GM21717 (cell line): ENCODE measurements around the gene TMPRSS9.
"Not testable (repeated sequence)": the region's sequence is repeated elsewhere in the genome, so short reads cannot be mapped to it uniquely, and the experiment has no call there.

Experiments used
- ATAC-seq: cut with Tn5 transposase; IDR thresholded peaks from one replicate; pipeline ENCODE4 v1.9.1; 2021; ENCODE audit warnings: mild to moderate bottlenecking, moderate library complexity; ENCODE audit not compliant: unreplicated experiment

The TMPRSS9 gene

DNA sequence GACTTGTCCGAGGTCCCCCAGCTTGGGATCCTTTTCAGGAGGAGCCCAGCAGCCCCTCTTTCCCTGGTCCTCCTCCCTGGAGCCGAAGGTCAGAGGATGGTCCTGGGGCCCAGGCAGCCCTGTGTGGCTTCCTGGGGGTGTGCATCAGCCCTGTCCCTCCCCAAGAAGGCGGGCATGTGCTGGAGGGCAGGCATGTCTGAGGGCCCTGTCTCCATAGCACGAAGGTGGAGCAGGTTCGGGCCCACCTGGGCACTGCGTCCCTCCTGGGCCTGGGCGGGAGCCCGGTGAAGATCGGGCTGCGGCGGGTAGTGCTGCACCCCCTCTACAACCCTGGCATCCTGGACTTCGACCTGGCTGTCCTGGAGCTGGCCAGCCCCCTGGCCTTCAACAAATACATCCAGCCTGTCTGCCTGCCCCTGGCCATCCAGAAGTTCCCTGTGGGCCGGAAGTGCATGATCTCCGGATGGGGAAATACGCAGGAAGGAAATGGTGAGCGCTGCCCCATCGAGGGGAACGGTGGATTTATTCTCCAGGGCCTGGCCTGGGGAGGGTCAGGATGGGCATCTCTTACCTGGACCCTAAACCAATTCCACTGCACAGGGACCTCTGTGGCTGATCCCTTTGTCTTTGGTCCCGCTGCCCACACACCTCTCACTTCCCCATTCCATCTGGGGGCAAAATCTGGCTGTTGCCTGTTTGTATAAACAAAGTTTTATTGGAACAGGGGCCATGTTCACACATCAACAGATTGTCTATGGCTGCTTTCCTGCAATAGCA is 56.4 kb downstream of the TMPRSS9 start:
- no peak for ATAC-seq

DNA sequence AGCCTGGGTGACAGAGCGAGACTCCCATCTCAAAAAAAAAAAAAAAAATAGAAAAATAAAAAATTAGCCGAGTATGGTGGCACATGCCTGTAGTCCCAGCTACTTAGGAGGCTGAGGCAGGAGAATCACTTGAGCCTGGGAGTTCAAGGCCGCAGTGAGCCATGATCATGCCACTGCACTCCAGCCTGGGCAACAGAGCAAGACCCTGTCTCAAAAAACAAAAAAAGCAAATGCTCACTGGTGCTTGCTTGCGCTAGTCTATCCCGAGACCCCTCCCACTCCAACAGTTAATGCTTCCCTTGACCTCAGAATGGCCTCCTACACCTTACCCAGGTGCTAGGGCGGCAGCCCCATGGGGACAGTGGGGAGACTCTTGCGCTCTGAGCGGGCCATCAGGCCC is 57.4 kb downstream of the TMPRSS9 start:
- ATAC-seq = not testable (repeated sequence)

DNA sequence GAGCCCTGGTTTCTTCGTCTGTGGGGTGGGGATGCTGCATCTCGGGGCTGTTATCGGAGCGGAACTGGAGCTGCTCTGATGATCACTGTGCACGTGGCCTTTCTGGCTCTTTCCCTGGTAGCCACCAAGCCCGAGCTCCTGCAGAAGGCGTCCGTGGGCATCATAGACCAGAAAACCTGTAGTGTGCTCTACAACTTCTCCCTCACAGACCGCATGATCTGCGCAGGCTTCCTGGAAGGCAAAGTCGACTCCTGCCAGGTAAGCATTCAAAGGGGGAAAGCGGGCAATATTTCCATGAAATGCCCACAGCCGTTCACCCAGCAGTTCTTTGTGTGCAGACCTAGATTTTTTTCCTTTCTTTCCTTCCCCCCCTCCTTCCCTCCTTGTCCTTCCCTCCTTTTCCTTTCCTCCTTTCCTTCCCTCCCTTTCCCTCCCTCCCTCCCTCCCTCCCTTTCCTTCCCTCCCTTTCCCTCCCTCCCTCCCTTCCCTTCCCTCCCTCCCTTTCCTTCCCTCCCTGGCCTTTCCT is 57.9 kb downstream of the TMPRSS9 start:
- no peak for ATAC-seq

DNA sequence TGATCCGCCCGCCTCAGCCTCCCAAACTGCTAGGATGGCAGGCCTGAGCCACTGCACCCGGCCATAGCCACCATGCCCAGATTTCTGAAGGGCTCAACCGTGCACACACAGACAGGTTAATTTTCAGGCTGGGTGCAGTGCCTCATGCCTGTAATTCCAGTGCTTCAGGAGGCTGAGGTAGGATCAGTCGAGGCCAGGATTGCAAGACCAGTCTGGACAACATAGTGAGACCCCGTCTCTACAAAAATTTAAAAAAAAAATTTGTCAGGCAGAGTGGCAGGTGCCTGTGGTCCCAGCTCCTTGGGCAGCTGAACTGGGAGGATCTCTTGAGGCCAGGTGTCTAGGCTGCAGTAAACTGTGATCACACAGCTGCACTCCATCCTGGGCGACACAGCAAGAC is 59.7 kb downstream of the TMPRSS9 start:
- no peak for ATAC-seq

DNA sequence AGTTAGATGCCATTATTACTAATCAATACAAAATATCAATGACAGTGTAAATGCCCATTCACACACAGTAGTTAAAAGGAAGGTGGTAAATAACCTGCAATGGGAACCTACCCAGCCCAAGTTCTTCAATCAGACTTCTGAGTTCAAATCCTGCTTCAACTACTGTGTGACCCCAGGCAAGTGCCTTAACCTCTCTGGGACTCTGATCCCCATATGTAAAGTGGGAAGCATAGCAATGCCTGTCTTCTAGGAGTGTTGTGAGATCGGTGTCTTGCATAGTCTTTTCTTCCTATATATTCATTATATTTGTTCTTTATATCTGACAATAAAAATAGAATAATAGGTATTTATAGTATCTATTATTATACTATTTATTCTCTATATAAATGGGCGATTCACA is 60.4 kb downstream of the TMPRSS9 start:
- ATAC-seq = no peak

DNA sequence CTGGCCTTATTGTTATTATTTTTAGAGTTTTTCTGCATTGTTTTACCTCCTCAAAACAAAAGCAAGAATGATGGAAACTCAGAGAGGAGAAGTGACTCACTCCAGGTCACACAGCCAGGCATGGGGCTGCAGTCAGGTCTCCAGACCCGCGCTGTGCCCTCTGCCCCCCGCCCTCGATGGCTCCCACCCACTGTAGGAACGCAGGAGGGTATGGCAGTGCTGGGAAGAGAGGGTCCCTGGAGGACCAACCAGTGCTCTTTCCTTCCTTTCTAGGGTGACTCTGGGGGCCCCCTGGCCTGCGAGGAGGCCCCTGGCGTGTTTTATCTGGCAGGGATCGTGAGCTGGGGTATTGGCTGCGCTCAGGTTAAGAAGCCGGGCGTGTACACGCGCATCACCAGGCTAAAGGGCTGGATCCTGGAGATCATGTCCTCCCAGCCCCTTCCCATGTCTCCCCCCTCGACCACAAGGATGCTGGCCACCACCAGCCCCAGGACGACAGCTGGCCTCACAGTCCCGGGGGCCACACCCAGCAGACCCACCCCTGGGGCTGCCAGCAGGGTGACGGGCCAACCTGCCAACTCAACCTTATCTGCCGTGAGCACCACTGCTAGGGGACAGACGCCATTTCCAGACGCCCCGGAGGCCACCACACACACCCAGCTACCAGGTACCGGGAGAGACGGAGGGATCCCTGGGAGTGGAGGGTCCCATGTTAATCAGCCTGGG is 61.7 kb downstream of the TMPRSS9 start:
- ATAC-seq = no peak

DNA sequence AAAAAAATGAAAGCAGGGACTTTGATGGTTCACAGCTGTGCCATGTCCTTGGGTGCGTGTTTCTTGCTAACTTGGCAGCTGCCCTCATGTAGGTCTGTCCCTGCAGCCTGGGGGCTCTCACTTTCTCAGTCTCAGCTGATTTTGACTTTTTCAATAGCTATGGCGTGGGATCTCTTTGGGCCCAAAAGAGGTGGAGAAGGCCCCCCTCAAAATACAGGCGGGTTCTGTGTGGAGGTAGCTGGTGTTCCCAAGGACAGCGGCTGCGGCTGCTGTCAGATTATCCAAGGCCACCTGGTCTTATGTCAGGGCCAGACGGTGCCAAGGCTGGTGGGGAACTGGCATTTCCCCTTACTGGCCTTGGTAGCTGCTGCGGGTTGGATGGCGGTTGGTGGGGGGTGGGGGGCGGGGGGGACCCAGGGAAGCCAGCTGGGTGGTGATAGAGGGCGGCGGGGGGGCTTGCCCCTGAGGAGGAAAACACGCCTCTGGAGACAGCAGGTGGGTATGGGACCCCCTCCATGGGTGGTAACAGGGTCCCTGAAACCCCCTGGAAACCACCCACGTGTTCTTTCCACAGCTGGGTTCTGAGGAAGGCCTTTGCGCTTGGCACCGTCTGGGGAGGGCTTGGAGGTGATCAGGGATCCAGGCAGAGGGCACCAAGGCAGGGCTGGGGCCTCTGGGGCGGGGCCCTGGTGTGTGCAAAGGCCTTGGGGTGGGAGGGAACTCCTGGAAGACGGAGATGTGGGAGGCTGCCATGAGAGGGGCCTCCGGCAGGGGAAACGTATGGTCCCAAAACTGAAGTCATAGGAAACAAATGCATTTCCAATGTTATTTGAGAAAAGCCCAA is 63.2 kb downstream of the TMPRSS9 start:
- no peak for ATAC-seq

DNA sequence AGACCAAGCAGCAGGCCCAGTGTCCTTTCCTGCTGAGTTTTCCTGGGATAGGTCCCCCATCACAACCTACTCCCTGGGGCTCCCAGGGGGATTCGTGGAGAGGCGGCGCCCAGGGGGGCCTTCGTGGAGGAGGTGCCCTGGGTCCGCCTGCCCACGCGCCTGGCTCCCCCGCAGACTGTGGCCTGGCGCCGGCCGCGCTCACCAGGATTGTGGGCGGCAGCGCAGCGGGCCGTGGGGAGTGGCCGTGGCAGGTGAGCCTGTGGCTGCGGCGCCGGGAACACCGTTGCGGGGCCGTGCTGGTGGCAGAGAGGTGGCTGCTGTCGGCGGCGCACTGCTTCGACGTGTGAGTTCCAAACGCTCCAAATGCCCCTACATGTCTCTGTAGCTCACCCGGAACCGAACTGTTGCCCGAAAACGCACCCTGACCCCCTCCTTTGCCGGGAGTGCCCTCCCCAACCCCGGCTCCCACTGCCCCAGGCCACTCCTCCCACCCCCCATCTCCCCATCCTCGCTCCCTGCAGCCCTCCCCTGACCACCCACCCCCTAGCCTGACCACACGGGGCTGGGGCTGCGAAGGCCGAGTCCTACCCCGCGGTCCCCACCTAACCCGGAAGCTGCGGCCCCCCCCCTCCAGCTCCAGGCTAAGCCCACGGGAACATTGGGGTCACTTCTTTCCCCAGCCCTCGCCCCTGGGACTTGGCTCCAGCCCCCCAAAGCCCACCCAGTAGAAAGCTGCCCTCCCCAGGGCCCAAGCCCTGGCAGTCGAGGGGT is 64.0 kb downstream of the TMPRSS9 start:
- no peak for ATAC-seq

DNA sequence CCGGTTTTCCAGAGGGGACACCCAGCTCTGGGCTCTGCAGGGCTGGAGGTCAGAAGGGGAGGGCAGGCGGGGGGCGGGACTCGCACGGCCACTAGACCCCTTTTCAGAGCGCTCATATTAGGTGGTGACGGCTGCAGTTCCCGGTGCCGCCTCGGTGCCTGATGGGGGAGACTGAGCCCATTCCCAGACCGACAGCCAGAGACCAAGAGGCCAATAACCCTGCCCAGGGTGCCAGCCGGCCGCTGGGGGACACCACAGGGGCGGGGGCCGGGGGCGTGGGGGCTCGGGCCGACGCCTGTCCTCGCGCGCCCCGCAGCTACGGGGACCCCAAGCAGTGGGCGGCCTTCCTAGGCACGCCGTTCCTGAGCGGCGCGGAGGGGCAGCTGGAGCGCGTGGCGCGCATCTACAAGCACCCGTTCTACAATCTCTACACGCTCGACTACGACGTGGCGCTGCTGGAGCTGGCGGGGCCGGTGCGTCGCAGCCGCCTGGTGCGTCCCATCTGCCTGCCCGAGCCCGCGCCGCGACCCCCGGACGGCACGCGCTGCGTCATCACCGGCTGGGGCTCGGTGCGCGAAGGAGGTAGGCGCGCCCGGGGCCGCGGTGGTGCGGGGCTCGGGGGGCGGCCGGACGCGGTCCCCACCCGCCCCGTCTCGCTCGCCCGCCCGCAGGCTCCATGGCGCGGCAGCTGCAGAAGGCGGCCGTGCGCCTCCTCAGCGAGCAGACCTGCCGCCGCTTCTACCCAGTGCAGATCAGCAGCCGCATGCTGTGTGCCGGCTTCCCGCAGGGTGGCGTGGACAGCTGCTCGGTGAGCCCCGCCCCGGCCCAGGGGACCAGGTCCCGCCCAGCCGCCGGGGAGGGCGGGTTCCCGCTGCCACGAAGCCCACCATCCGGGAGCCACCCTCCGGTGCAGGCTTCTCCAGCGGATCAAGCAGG is 64.9 kb downstream of the TMPRSS9 start:
- no peak for ATAC-seq

DNA sequence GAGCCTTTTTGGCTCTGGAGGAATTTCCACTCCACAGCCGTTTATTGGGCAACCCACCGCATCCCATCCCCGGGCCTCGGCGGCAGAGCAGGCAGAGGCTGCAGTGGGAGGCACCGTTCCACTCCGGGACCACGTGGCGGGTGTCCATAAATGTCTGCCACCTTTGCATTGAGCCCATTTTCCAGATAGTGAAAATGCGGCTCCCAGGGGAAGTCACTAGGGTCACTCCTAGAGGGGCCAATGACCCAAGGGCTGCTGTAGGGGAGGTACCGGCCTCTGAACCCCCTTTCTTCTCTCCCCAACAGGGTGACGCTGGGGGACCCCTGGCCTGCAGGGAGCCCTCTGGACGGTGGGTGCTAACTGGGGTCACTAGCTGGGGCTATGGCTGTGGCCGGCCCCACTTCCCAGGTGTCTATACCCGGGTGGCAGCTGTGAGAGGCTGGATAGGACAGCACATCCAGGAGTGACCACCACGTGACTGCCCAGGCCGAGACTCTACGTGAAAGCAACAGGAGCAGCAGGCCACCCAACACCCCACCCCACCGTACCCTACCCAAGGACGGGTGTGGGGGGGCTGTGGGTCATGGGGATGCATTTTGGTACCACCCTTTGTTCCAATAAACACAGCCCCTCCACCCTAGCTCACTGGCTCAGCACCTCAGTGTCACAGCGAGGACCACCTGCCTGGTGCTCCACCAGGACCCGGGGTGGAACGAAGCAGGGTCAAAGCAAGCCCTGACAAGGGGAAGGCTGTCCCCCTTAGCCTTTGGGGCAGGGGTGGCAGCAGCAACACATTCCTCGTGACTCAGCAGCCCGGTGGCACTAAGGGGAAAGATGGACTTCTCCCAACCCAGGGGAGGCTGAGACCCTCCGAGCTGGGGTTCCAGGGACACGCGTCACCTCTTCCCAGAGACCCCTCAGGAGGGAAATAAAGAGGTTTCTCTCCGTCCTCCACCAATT is 65.8 kb downstream of the TMPRSS9 start:
- no peak for ATAC-seq

DNA sequence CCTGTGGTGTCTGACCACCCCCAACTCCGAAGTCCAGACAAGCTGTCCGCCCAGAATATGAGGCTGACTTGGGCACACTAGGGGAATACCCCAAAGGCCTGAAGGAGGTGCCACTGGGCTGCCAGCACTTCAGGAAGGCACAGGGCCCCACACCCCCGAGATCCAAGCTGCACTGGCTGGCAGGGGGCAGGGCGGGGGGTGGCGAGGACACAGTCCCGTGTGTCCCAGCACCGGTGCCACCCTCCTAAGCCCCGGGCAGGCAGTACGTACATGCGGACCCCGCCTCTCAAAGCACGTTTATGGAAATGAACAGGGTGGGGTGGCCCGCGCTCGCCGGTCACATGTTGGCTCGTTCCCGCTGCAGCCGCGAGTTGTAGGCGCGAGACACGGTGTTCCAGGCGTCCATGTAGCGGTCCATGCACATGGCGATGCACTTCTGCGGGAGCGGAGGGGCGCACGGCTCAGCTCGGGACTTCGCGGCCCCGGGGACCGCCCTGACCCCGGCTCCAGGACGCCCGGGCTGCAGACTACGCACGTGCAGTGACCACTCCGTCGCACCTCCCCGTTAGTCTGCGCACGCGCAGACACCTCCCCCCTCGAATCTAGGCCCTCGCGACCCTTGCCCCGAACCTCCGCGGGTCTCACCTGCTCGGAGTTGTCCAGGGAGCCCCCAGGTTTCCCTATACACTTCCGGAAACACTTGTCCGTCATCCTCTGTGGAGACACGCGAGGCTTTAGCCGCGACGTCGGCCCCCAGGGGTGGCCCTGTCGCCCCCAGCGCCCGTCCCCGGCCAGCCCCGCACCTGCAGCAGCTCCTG is 66.8 kb downstream of the TMPRSS9 start:
- no peak for ATAC-seq

DNA sequence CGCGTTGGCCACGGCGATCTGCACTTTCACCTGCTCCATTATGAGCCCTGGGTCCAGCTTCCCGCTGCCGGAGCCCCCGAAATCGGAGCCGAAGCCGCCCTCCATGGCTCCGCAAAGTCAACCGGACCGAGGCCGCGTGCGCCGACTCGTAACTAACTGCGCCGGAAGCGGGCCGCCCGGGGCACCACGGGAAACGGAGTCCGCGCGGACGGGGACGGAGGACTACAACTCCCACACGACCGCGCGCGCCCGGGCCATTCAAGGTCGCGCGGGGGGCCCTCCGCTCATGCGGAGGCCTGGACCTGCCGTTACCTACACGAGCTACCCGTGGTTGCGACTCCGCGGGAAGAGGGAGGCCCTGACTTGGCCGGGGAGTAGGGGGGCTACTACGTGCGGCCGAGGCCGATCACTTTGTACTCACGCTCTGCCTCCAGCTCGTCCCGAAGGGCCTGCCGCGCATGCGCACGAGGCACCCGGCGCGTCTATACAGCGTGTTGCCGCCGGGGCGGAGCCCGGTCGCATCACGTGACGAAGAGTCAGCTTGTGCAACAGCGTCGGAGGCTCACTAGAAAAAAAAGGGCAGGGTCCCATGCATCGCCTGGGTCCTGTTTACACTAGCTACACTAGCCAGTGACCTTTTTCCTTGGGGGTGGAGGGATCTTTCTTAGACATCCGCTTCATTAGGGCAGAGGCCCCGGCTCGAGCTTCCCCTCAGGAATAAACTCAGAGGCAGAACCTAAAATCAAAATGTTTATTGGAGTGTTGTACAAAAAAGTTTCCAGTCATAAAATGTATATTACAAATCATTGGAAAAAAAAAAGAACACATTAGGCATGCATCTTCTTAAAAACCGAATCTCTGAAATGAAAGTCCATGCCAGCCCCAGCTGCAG is 67.6 kb downstream of the TMPRSS9 start, which contains the start of gene TIMM13:
TIMM13 (minus strand) TSS at position 158 of the 892 bp plus-strand sequence; CDS start at position 105, 53 bp downstream.
- peak; percentile 53 for ATAC-seq

DNA sequence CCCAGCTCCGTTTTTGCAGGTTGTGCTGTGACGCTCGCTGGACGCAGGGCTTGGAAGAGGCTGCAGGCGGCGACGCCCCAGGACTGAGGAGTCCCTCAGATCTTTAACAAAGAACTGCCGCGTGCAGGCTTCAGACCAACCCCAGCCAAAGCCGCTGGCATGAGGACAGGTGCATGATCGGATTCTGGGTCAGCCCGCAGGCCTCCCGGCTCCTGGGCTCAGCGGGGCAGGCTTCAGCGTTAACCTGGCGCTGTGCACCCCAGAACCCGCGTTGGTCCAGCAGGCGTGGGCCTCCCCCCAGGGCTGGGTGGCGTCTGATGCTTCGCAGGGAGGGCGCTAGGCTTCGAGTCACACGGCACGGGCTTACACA is 68.2 kb downstream of the TMPRSS9 start:
- ATAC-seq = no peak

DNA sequence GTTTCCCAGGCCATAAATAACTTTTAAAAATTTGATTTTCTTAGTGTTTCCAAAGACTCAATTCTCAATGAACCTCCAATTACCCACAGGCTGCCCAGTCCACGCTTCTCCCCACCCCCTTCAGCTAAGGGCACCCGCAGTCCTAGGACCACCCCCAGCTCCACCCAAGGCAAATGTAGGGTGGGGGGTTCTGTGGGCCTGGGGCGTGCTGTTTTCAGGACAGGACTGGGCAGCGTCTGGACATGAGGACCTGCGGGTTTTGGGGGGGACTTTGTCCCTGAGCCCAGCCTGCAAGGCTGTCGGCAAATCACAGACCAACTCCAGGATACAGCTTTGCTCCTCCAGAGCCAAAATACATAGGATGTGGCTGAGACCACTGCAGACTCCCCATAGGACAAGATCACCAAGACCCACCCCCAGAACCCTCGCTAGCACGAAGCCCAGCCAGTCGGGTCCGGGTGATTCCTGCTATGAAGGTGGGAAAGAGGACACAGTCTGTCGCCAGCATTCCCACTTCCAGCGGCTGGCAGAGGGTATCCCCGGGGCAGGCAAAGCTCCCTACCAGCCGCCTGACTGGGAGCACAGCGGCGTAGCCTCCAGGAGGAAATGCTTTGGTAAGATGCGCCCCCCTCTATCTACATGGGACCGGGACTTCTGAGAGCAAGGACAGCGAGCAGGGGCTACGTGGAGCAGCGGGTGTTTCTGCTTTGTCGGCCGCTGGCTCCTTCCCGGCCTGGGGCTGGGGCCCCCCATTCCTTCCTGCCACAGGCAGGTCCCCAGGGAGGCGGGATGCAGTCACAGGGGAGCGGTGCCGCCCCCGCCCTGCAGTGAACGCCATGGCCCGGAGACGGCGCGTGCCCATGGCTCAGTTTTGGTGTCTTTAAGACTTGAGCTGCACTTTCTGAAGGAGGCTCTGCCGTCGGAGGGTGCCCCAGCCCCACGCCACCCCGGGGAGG is 69.0 kb downstream of the TMPRSS9 start:
- no peak for ATAC-seq

DNA sequence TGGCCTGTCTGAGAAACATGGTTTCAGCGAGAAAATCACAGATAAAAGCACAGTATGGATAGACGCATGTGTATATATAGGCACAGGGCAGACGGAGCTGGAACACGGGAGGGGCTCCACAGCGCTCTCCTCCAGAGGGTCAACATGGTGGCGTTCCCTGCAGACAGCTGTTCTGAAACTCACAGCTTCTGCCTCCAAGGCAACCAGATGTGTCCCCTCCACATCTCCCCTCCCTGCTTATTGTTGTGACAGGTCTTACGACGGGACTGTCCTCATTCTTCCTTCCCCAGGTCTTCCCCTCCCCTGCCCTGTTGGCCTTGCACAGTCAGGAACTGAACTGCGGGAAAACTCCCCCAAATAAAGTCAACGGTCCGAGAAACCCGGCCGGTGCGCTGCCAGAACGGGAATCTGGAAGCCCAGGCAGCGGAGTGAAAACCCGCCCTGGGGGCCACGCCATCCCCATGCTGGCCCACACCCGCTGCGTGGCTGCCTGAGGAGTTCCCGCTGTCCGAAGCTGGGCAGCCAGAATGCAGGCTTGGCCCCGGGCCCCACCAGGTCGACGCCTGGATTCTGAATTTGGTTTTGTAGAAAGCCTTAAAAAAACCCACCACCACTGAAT is 70.0 kb downstream of the TMPRSS9 start:
- no peak for ATAC-seq
